Suprapubic skin (tissue), 4 donors: Measurements from ENCODE around the gene FANK1.

Experiments
- EP300 ChIP-seq: sonication (generic); formaldehyde crosslinking; IDR thresholded peaks from one replicate; pipeline ENCODE4 v1.6.1; 2017; ENCODE audit warnings: antibody characterized with exemption
- POLR2A ChIP-seq, 2 donors: fragments of 450-650 bp; IDR thresholded peaks; one replicate each; pipeline ENCODE4 v1.6.1; 2017; ENCODE audit warnings: antibody characterized with exemption in 2 of 2, mild to moderate bottlenecking in 2 of 2, moderate library complexity in 2 of 2
- POLR2AphosphoS5 ChIP-seq, 3 donors: sonication (generic); formaldehyde crosslinking; IDR thresholded peaks; one replicate each; pipeline ENCODE4 v1.6.1; 2017; ENCODE audit warnings: antibody characterized with exemption in 3 of 3
- TF ChIP-seq, protein P1 (sequence below), 2 donors: fragments of 200-600 bp in 1 of 2; fragments of 450-650 bp in 1 of 2; sonication (generic) in 1 of 2; IDR thresholded peaks; one replicate each; pipeline ENCODE4 v1.5.1; 2016 to 2019; ENCODE audit warnings: antibody characterized with exemption in 2 of 2, mild to moderate bottlenecking in 1 of 2, moderate library complexity in 1 of 2

GRCh38 chr10:126012485-126012884 is 116.1 kb downstream of the FANK1 start:
- TF ChIP-seq, protein P1, sequence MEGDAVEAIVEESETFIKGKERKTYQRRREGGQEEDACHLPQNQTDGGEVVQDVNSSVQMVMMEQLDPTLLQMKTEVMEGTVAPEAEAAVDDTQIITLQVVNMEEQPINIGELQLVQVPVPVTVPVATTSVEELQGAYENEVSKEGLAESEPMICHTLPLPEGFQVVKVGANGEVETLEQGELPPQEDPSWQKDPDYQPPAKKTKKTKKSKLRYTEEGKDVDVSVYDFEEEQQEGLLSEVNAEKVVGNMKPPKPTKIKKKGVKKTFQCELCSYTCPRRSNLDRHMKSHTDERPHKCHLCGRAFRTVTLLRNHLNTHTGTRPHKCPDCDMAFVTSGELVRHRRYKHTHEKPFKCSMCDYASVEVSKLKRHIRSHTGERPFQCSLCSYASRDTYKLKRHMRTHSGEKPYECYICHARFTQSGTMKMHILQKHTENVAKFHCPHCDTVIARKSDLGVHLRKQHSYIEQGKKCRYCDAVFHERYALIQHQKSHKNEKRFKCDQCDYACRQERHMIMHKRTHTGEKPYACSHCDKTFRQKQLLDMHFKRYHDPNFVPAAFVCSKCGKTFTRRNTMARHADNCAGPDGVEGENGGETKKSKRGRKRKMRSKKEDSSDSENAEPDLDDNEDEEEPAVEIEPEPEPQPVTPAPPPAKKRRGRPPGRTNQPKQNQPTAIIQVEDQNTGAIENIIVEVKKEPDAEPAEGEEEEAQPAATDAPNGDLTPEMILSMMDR (IDR thresholded peaks at IDR 0.05): no peak
- no peak for TF ChIP-seq POLR2AphosphoS5 (IDR thresholded peaks at IDR 0.05)
- no peak for TF ChIP-seq POLR2A (IDR thresholded peaks at IDR 0.05)
- no peak for TF ChIP-seq EP300
